DOHH2 (cell line): ENCODE measurements around the gene SEL1L3.

Source experiments
- H3F3A ChIP-seq: fragments of 200-600 bp; sonication (generic), shearing (Covaris generic); 2 replicates; pipeline ENCODE4 v1.6.0; 2016; ENCODE audit warnings: antibody characterized with exemption, mild to moderate bottlenecking; ENCODE audit not compliant: control insufficient read depth, insufficient read depth
- H3K27ac ChIP-seq: fragments of 200-600 bp; sonication (generic); 2 replicates; pipeline ENCODE4 v1.5.1; 2014; ENCODE audit warnings: low read depth, mild to moderate bottlenecking, low read length, moderate library complexity
- H3K27me3 ChIP-seq: fragments of 200-600 bp; sonication (generic); 2 replicates; pipeline ENCODE4 v1.6.1; 2014; ENCODE audit warnings: mild to moderate bottlenecking, low read length, mixed read lengths; ENCODE audit not compliant: control insufficient read depth
- H3K36me3 ChIP-seq: fragments of 200-600 bp; sonication (generic); 2 replicates; pipeline ENCODE4 v1.6.1; 2014; ENCODE audit warnings: mild to moderate bottlenecking, low read length, moderate library complexity, mixed read lengths; ENCODE audit not compliant: control insufficient read depth
- H3K4me1 ChIP-seq: fragments of 200-600 bp; sonication (generic); 2 replicates; pipeline ENCODE4 v1.6.1; 2014; ENCODE audit warnings: mild to moderate bottlenecking, low read length, mixed read lengths; ENCODE audit not compliant: control insufficient read depth
- H3K4me2 ChIP-seq: fragments of 200-600 bp; sonication (generic); 2 replicates; pipeline ENCODE4 v1.6.0; 2014; ENCODE audit warnings: mild to moderate bottlenecking, low read length, moderate library complexity
- H3K4me3 ChIP-seq: fragments of 200-600 bp; sonication (generic); 2 replicates; pipeline ENCODE4 v1.5.1; 2014; ENCODE audit warnings: mild to moderate bottlenecking, low read length, mixed read lengths
- H3K79me2 ChIP-seq: fragments of 200-600 bp; sonication (generic); 2 replicates; pipeline ENCODE4 v1.6.1; 2014; ENCODE audit warnings: mild to moderate bottlenecking, low read length, mixed read lengths; ENCODE audit not compliant: control insufficient read depth
- H3K9me2 ChIP-seq: fragments of 200-600 bp; sonication (generic); replicated peaks from 2 replicates; pipeline ENCODE4 v1.6.1; 2014; ENCODE audit warnings: mild to moderate bottlenecking, low read length, mixed read lengths; ENCODE audit not compliant: control insufficient read depth
- H3K9me3 ChIP-seq: fragments of 200-600 bp; sonication (generic); 2 replicates; pipeline ENCODE4 v1.6.1; 2014; ENCODE audit warnings: antibody characterized with exemption, low read length, mixed read lengths; ENCODE audit not compliant: control insufficient read depth, insufficient read depth
- H4K20me1 ChIP-seq: fragments of 200-600 bp; sonication (generic); 2 replicates; pipeline ENCODE4 v1.6.0; 2014; ENCODE audit warnings: low read depth, mild to moderate bottlenecking, antibody characterized with exemption, low read length, moderate library complexity; ENCODE audit not compliant: control insufficient read depth, insufficient read depth
- CTCF ChIP-seq: fragments of 200-600 bp; sonication (generic); IDR thresholded peaks from one replicate; pipeline ENCODE4 v1.5.1; 2014; ENCODE audit warnings: antibody characterized with exemption, mild to moderate bottlenecking, low read depth, low read length; ENCODE audit not compliant: poor library complexity, severe bottlenecking
- EZH2phosphoT487 ChIP-seq: fragments of 200-600 bp; sonication (generic); IDR thresholded peaks from 2 replicates; pipeline ENCODE4 v1.6.1; 2017; ENCODE audit warnings: borderline replicate concordance, mild to moderate bottlenecking, antibody characterized with exemption, low read length, moderate library complexity, mixed read lengths

Gene SEL1L3

DNA sequence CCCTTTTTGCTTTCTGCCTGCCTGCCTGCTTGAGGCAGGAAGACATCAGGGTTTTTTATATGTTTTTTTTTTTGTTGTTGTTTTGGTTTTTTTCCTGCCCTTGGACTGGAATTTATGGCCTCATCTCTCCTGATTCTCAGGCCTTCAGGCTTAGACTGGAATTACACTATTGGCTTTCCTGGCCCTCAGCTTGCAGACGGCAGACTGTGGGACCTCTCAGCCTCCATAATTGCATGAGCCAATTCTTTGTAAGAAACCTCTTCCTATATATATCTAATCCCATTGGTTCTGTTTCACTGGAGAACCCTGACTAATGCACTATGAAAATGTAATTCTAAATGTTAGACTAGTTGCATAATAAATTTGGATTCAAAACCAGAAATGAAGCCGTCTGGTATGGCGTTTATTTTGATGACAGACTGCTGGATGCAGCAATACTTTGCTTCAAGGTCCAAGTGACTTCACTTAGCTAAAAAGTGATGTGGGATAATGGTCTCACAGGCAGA, 59.0 kb downstream of the SEL1L3 start:
- H3K4me2 ChIP-seq = no peak overlapping the region
- TF ChIP-seq EZH2phosphoT487 = no peak
- TF ChIP-seq CTCF = no peak
- H3F3A ChIP-seq = peaks cover 20% of the 10 kb centered on the region
- H3K27me3 ChIP-seq = no peaks in the 10 kb centered on the region
- H3K36me3 ChIP-seq = peaks cover 100% of the 10 kb centered on the region
- no peaks in the 10 kb centered on the region for H3K9me2 ChIP-seq
- H3K9me3 ChIP-seq = no peaks in the 10 kb centered on the region
- no peak overlapping the region for H3K27ac ChIP-seq
- H3K4me1 ChIP-seq = no peaks in the 10 kb centered on the region
- peaks cover 19% of the 10 kb centered on the region for H3K79me2 ChIP-seq
- H3K4me3 ChIP-seq = no peak overlapping the region
- no peaks in the 10 kb centered on the region for H4K20me1 ChIP-seq

DNA sequence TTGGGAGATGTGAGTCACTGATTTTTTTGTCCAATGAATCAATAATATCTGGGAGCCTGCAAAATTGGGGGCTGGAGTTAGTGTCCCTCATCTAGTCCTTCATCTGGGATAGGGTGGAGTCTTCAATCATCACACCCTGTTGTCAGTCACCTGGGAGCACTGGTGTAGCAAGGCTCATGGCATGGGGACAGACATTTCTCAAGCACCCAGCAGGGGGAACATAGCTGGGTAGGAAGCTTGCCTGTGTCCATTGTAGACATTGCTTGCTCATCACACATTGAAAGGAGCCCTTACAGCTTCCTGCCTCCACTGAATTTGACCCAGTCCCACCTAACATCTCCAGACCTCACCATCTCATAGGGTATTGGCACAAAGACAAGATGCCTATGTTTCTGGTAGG, 61.2 kb downstream of the SEL1L3 start:
- no peaks in the 10 kb centered on the region for H3K27me3 ChIP-seq
- H3K36me3 ChIP-seq = peaks cover 100% of the 10 kb centered on the region
- H4K20me1 ChIP-seq = 0 out of 2 replicates have a peak, but pooled peaks cover 1% of the 10 kb centered on the region
- peaks cover 22% of the 10 kb centered on the region for H3K79me2 ChIP-seq
- no peak overlapping the region for H3K4me2 ChIP-seq
- peaks cover 12% of the 10 kb centered on the region; the same call in 1 of the 2 replicates for H3F3A ChIP-seq
- no peak overlapping the region for H3K27ac ChIP-seq
- TF ChIP-seq EZH2phosphoT487 = no peak
- no peak for TF ChIP-seq CTCF
- H3K9me3 ChIP-seq = no peaks in the 10 kb centered on the region
- H3K4me1 ChIP-seq = no peaks in the 10 kb centered on the region
- no peak overlapping the region for H3K4me3 ChIP-seq
- no peaks in the 10 kb centered on the region for H3K9me2 ChIP-seq

GRCh38 chr4:25800245-25800644, 62.5 kb downstream of the SEL1L3 start:
- H3K4me2 ChIP-seq = no peak overlapping the region
- H3F3A ChIP-seq = peaks cover 12% of the 10 kb centered on the region; the same call in 1 of the 2 replicates
- H3K4me3 ChIP-seq = no peak overlapping the region
- H4K20me1 ChIP-seq = 0 out of 2 replicates have a peak, but pooled peaks cover 2% of the 10 kb centered on the region
- no peaks in the 10 kb centered on the region for H3K9me2 ChIP-seq
- H3K9me3 ChIP-seq = no peaks in the 10 kb centered on the region
- H3K79me2 ChIP-seq = peaks cover 23% of the 10 kb centered on the region
- no peaks in the 10 kb centered on the region for H3K4me1 ChIP-seq
- H3K27ac ChIP-seq = no peak overlapping the region
- H3K36me3 ChIP-seq = peaks cover 100% of the 10 kb centered on the region
- H3K27me3 ChIP-seq = no peaks in the 10 kb centered on the region
- TF ChIP-seq CTCF (no peak), EZH2phosphoT487 (no peak)
